AG09309 (cell line): ENCODE data around the gene PPP3CA.

Experiments
- DNase-seq: peaks from one replicate; pipeline ENCODE4 v3.0.0-alpha.2; 2010; ENCODE audit warnings: low read depth
- H3K4me3 ChIP-seq: 2 replicates; pipeline ENCODE4 v1.5.1; 2011; ENCODE audit warnings: mild to moderate bottlenecking, low read depth, low read length, moderate library complexity; ENCODE audit not compliant: control insufficient read depth
- TF ChIP-seq, protein P1 (sequence below): IDR thresholded peaks from 2 replicates; pipeline ENCODE4 v1.5.1; 2011; ENCODE audit warnings: mild to moderate bottlenecking, low read depth, low read length, inconsistent platforms; ENCODE audit not compliant: insufficient read depth, control insufficient read depth; ENCODE audit errors: missing control alignments

PPP3CA gene

DNA sequence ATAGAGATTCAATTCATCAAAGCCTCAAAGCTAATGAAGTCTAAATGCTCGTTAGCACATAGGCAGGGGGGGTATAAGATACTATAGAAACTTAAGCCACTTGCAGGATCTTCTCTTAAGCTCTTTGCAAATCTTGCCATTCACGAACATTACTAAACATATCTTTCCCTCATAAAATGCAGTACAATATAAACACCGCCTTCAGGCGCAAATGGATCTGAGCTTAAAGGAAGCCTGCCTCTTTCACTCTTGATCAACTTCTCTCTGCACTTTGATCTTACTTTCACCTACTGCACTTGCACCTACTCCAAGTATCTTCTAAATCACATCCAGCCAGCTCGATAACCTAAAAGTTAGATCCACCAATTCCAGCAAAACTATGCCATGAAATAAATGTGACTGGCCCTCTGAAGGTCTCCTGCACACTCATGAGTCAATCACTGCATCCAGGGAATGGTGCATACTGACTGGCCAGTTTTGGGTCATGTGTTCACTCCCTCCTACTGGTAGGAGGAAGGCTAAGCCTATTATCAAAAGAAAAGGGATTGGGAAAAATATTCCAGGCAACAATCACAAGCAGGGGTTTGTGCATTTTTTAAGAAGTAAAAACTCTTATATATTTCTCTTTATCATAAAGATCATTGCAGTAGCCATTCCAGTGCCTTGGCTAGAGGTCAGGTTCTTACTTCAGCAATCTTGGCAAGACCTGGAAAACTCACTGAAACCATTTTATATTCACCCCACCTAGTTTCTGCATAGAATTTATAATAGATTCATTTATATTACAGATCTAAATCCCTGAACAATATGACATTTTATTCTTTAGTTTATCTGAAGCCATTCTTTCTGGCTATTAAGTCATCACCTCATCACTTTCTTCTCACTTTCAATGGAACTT lies 222.0 kb downstream of the PPP3CA start:
- no peak for DNase-seq

DNA sequence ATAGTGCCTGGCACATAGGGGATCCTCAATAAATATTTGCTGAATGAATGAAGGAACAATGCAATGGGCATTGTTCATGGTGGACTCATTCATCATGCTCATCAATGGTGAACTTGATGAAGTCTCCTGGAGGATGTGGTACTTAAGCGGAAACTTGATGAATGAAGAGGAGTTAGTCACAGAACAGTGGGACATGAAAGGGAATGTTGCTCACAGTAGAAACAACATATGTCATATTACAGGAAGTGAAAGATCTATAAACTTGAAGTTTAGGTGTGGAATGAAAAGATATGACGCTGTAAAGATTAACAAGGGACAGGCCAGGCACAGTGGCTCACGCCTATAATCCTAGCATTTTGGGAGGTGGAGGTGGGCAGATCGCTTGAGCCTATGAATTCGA lies 224.1 kb downstream of the PPP3CA start:
- H3K4me3 ChIP-seq, result no peak overlapping the region
- DNase-seq, result no peak
- TF ChIP-seq, protein P1, sequence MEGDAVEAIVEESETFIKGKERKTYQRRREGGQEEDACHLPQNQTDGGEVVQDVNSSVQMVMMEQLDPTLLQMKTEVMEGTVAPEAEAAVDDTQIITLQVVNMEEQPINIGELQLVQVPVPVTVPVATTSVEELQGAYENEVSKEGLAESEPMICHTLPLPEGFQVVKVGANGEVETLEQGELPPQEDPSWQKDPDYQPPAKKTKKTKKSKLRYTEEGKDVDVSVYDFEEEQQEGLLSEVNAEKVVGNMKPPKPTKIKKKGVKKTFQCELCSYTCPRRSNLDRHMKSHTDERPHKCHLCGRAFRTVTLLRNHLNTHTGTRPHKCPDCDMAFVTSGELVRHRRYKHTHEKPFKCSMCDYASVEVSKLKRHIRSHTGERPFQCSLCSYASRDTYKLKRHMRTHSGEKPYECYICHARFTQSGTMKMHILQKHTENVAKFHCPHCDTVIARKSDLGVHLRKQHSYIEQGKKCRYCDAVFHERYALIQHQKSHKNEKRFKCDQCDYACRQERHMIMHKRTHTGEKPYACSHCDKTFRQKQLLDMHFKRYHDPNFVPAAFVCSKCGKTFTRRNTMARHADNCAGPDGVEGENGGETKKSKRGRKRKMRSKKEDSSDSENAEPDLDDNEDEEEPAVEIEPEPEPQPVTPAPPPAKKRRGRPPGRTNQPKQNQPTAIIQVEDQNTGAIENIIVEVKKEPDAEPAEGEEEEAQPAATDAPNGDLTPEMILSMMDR, result no peak

More for the DNA sequence above, 222.0 kb downstream of the PPP3CA start:
- TF ChIP-seq, protein P1, result no peak
- no peak overlapping the region for H3K4me3 ChIP-seq

DNA sequence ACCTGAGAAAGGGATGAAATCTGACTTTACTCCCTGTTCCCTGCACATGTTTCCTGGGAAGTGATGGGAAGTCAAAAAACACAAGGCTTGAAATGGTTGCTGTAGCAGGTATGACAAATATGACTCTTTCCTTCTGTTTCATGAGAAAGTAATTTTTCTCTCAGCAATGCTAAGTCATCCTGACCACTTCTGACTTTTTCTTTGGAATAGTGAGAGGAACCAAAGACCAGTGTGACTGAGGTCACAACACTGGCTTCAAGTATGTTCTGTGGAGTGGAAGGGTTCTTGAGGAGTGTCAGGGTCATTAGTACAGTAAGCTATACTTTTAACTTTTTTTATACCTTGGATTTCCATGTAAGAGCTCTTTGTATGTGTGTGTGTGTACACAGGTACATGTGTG lies 225.3 kb downstream of the PPP3CA start:
- no peak overlapping the region for H3K4me3 ChIP-seq
- TF ChIP-seq, protein P1, result no peak

DNA sequence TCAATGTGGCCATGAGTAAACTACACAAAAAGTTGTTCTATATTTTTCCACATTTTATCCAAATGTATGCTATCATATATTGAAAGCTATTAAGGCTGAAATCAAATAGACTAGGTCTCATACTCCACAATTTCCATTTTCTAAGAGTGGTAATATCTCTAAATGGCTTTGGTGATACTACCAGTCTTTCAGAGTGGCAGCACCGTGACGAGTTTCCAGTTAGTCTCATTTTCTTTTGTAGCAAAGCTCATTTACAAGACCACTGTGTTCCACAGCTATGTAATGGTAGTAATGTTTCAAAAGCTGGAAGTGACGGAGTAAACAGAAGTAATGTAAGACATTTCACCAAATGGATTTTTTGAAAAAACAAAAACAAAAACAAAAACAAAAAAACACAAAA lies 228.2 kb downstream of the PPP3CA start:
- no peak for DNase-seq
- TF ChIP-seq, protein P1, result no peak
- no peak overlapping the region for H3K4me3 ChIP-seq

More for the DNA sequence above, 225.3 kb downstream of the PPP3CA start:
- DNase-seq, result no peak

DNA sequence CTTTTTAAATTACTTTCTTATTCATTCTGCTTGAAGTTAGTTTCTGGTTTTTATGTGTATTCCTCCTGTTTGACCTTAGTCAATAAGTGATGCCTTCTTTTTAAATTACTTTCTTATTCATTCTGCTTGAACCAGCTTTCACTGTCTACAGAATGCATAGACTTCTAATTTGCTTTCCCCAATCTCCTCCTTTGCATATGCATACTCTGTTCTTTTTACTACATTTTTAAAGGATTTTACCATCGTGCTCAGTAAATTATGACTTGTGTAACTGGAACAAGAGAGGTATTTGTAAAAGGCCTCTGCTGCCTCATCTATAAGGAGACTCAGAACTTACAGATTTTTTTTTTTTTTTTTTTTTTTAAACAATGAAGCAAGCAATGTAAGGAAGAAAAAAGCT lies 228.7 kb downstream of the PPP3CA start:
- TF ChIP-seq, protein P1, result no peak
- no peak overlapping the region for H3K4me3 ChIP-seq
- no peak for DNase-seq

DNA sequence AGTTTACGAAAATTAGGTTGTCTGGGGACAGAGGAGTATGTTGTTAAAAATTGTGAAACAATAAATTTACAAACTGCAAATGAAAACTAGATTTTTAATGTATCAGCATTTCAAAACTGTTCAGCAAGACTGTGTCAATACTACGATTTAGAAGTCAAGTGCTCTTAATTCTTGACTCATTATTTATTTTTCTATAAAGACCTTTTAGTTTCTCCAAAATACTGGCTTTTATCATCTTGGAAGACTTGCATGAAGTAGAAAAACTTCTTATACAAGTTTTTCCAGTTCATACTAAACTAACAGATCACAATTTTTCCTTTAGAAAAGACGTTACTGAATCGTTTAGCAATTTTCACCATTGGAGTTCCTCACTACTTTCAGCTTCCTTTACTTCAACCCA lies 231.4 kb downstream of the PPP3CA start:
- TF ChIP-seq, protein P1, result no peak
- no peak overlapping the region for H3K4me3 ChIP-seq
- no peak for DNase-seq
